Bronchial epithelial cell (primary cell): Measurements from ENCODE around the gene ABLIM2. TPM values are rescaled to one million over a fixed set of nuclear protein-coding genes. Genes with fewer than 3 reads are reported as not detected.

ENCODE experiments used
- DNase-seq: peaks from one replicate; pipeline ENCODE4 v3.0.0-alpha.2; 2010; ENCODE audit warnings: low read depth
- FAIRE-seq: peaks from 2 replicates; lab custom pipeline; 2011; peaks lifted over from hg19 to GRCh38; lab: Jason Lieb, UNC
- H3K27me3 ChIP-seq: 2 replicates; pipeline ENCODE4 v1.5.1; 2011; ENCODE audit warnings: low read length; ENCODE audit not compliant: control insufficient read depth, insufficient read depth
- H3K36me3 ChIP-seq: 2 replicates; pipeline ENCODE4 v1.5.1; 2011; ENCODE audit warnings: low read length; ENCODE audit not compliant: control insufficient read depth, insufficient read depth
- H3K4me3 ChIP-seq: 2 replicates; pipeline ENCODE4 v1.5.1; 2011; ENCODE audit warnings: mild to moderate bottlenecking, low read depth, low read length, control low read depth
- CTCF ChIP-seq: IDR thresholded peaks from 2 replicates; pipeline ENCODE4 v1.5.1; 2011; ENCODE audit warnings: mild to moderate bottlenecking, moderate library complexity, low read length, control low read depth, inconsistent platforms; ENCODE audit not compliant: insufficient read depth, severe bottlenecking
- total RNA-seq: library from RNA; depleted of rRNA; stranded (reverse); fragments of >200 nt; gene quantifications from 2 replicates; pipeline ENCODE4 v1.2.1, GENCODE V29; 2014

ABLIM2 gene
- total RNA-seq, 1 donor from 2014 or later = 1.1 TPM

GRCh38 chr4:8135666-8136065, 22.9 kb downstream of the ABLIM2 start:
- no peaks in the 10 kb centered on the region for H3K36me3 ChIP-seq
- DNase-seq (no peak), FAIRE-seq (peak; percentile 79)
- no peaks in the 10 kb centered on the region for H3K27me3 ChIP-seq
- TF ChIP-seq CTCF = no peak
- no peak overlapping the region for H3K4me3 ChIP-seq

GRCh38 chr4:8133897-8134563, 24.6 kb downstream of the ABLIM2 start:
- FAIRE-seq (no peak), DNase-seq (no peak)
- no peaks in the 10 kb centered on the region for H3K36me3 ChIP-seq
- no peak for TF ChIP-seq CTCF
- H3K27me3 ChIP-seq = no peaks in the 10 kb centered on the region
- no peak overlapping the region for H3K4me3 ChIP-seq

- H3K36me3 ChIP-seq = no peaks in the 10 kb centered on the region
- TF ChIP-seq CTCF = no peak
- H3K4me3 ChIP-seq = no peak overlapping the region
- H3K27me3 ChIP-seq = no peaks in the 10 kb centered on the region
- no peak for DNase-seq
- no peak for FAIRE-seq
Measured at GRCh38 chr4:8132947-8133705, 25.5 kb downstream of the ABLIM2 start.

GRCh38 chr4:8132400-8132799, 26.2 kb downstream of the ABLIM2 start:
- FAIRE-seq (no peak), DNase-seq (no peak)
- TF ChIP-seq CTCF = no peak
- H3K4me3 ChIP-seq = no peak overlapping the region
- H3K27me3 ChIP-seq = no peaks in the 10 kb centered on the region
- H3K36me3 ChIP-seq = no peaks in the 10 kb centered on the region

GRCh38 chr4:8131826-8132225, 26.8 kb downstream of the ABLIM2 start:
- no peak for TF ChIP-seq CTCF
- Histone ChIP-seq H3K36me3 (no peaks in the 10 kb centered on the region), H3K4me3 (no peak overlapping the region), H3K27me3 (no peaks in the 10 kb centered on the region)
- FAIRE-seq = no peak
- no peak for DNase-seq
